H1 (cell line): ENCODE data around the gene POLD4. TPM values are rescaled to one million over a fixed set of nuclear protein-coding genes. Genes with fewer than 3 reads are reported as not detected.

Source experiments
- CTCF ChIA-PET: fragments of 300-600 bp; sonication (Branson Sonifier 250); formaldehyde crosslinking; loops from one replicate; lab custom pipeline; 2021; ENCODE audit not compliant: partially characterized antibody; lab: Charles Lee
- POLR2A ChIA-PET: fragments of 300-600 bp; sonication (Branson Sonifier 250); formaldehyde crosslinking; loops from one replicate; lab custom pipeline; 2021; ENCODE audit warnings: inconsistent platforms; ENCODE audit not compliant: partially characterized antibody; lab: Charles Lee
- DNase-seq, 2 experiments: peaks; one replicate each; pipeline versions ENCODE4 v3.0.0 to v3.0.0-alpha.2; 2010 to 2022; ENCODE audit warnings: low spot score in 2 of 2, low read depth in 1 of 2, mixed read lengths in 1 of 2
- FAIRE-seq: peaks from 2 replicates; lab custom pipeline; 2011; peaks lifted over from hg19 to GRCh38; lab: Jason Lieb, UNC
- H2AFZ ChIP-seq: 2 replicates; pipeline ENCODE4 v1.8.1; 2012; ENCODE audit warnings: low read length, inconsistent platforms
- H2AK5ac ChIP-seq: 2 replicates; pipeline ENCODE4 v1.6.1; 2013; ENCODE audit warnings: low read depth, low read length
- H2BK120ac ChIP-seq: replicated peaks from 2 replicates; pipeline ENCODE3; 2013; ENCODE audit warnings: low read depth, low read length, inconsistent platforms
- H2BK12ac ChIP-seq: 2 replicates; pipeline ENCODE4 v1.6.1; 2013; ENCODE audit warnings: low read depth, low read length
- H2BK15ac ChIP-seq: 2 replicates; pipeline ENCODE4 v1.6.1; 2013; ENCODE audit warnings: low read length
- H2BK20ac ChIP-seq: 2 replicates; pipeline ENCODE4 v1.6.1; 2013; ENCODE audit warnings: low read length
- H2BK5ac ChIP-seq: 2 replicates; pipeline ENCODE4 v1.6.1; 2013; ENCODE audit warnings: low read depth, low read length
- H3K14ac ChIP-seq: 2 replicates; pipeline ENCODE4 v1.6.1; 2013; ENCODE audit warnings: inconsistent platforms; ENCODE audit not compliant: insufficient read length
- H3K18ac ChIP-seq: 2 replicates; pipeline ENCODE4 v1.6.1; 2013; ENCODE audit warnings: low read length; ENCODE audit errors: extremely low read depth
- H3K23ac ChIP-seq: 2 replicates; pipeline ENCODE4 v1.6.1; 2013; ENCODE audit warnings: inconsistent platforms; ENCODE audit not compliant: insufficient read length
- H3K23me2 ChIP-seq: 2 replicates; pipeline ENCODE4 v1.6.1; 2013; ENCODE audit warnings: low read depth, low read length
- H3K27ac ChIP-seq: 2 replicates; pipeline ENCODE4 v1.6.1; 2011; ENCODE audit warnings: low read depth, low read length, inconsistent platforms
- H3K27me3 ChIP-seq, 4 experiments: replicated peaks in 1 of 4; 1 replicate in 1 of 4; 2 replicates in 3 of 4; pipeline versions ENCODE4 v1.6.1 to v1.8.1; 2011 to 2013; ENCODE audit warnings: low read length in 3 of 4, mild to moderate bottlenecking in 3 of 4, inconsistent platforms in 2 of 4, mixed read lengths in 2 of 4, moderate library complexity in 1 of 4; ENCODE audit not compliant: control insufficient read depth in 3 of 4, insufficient read depth in 3 of 4; ENCODE audit errors: extremely low read depth in 1 of 4
- H3K36me3 ChIP-seq, 4 experiments: 2 replicates each; pipeline versions ENCODE4 v1.6.1 to v1.8.1; 2011 to 2013; ENCODE audit warnings: mild to moderate bottlenecking in 4 of 4, low read length in 3 of 4, moderate library complexity in 2 of 4, control low read depth in 1 of 4, inconsistent platforms in 1 of 4; ENCODE audit not compliant: insufficient read depth in 4 of 4, control insufficient read depth in 2 of 4
- H3K4ac ChIP-seq: replicated peaks from 2 replicates; pipeline ENCODE3; 2013; ENCODE audit warnings: low read length, low read depth, mixed read lengths, inconsistent platforms; ENCODE audit not compliant: insufficient read length
- H3K4me1 ChIP-seq, 4 experiments: replicated peaks in 1 of 4; 1 replicate in 1 of 4; 2 replicates in 3 of 4; pipeline versions ENCODE4 v1.6.1 to v1.8.1; 2011 to 2013; ENCODE audit warnings: low read length in 3 of 4, inconsistent platforms in 2 of 4, mixed read lengths in 1 of 4; ENCODE audit not compliant: insufficient read depth in 4 of 4, control insufficient read depth in 3 of 4
- H3K4me2 ChIP-seq, 2 experiments: 2 replicates each; pipeline versions ENCODE4 v1.6.1 to v1.8.1; 2011 to 2013; ENCODE audit warnings: low read depth in 2 of 2, low read length in 2 of 2, control low read depth in 1 of 2, inconsistent platforms in 1 of 2, mild to moderate bottlenecking in 1 of 2; ENCODE audit not compliant: insufficient read depth in 1 of 2
- H3K4me3 ChIP-seq, 4 experiments: fragments of 200-600, 300-600 bp in 1 of 4; sonication (generic), shearing (Covaris generic), sonication (Bioruptor Twin) in 1 of 4; 2 replicates each; pipeline versions ENCODE4 v1.5.1 to v1.8.1; 2011 to 2016; ENCODE audit warnings: low read length in 4 of 4, low read depth in 3 of 4, control low read depth in 2 of 4, inconsistent platforms in 2 of 4, mild to moderate bottlenecking in 2 of 4, mixed read lengths in 1 of 4, moderate library complexity in 1 of 4; ENCODE audit not compliant: insufficient read depth in 2 of 4; ENCODE audit errors: extremely low read depth in 1 of 4
- H3K56ac ChIP-seq: replicated peaks from 2 replicates; pipeline ENCODE3; 2013; ENCODE audit warnings: low read depth, mild to moderate bottlenecking, mixed read lengths, low read length, inconsistent platforms; ENCODE audit not compliant: insufficient read length
- H3K79me1 ChIP-seq: 2 replicates; pipeline ENCODE4 v1.6.1; 2013; ENCODE audit warnings: low read depth, low read length, control low read depth
- H3K79me2 ChIP-seq, 2 experiments: 2 replicates each; pipeline versions ENCODE4 v1.6.1 to v1.8.1; 2012 to 2013; ENCODE audit warnings: low read length in 2 of 2, mild to moderate bottlenecking in 2 of 2, inconsistent platforms in 1 of 2; ENCODE audit not compliant: insufficient read depth in 2 of 2, control insufficient read depth in 1 of 2
- H3K9ac ChIP-seq, 4 experiments: replicated peaks in 1 of 4; 1 replicate in 1 of 4; 2 replicates in 3 of 4; pipeline versions ENCODE4 v1.6.1 to v1.8.1; 2011 to 2013; ENCODE audit warnings: low read depth in 3 of 4, low read length in 3 of 4, control low read depth in 2 of 4, mild to moderate bottlenecking in 2 of 4, moderate library complexity in 2 of 4, inconsistent platforms in 1 of 4; ENCODE audit errors: extremely low read depth in 1 of 4
- H3K9me3 ChIP-seq, 2 experiments: 2 replicates each; pipeline versions ENCODE4 v1.6.1 to v1.8.1; 2012 to 2013; ENCODE audit warnings: mild to moderate bottlenecking in 2 of 2, moderate library complexity in 2 of 2, control low read depth in 1 of 2, inconsistent platforms in 1 of 2, low read depth in 1 of 2, low read length in 1 of 2, mixed read lengths in 1 of 2; ENCODE audit not compliant: insufficient read depth in 2 of 2
- H4K20me1 ChIP-seq, 2 experiments: replicated peaks in 1 of 2; 2 replicates each; pipeline versions ENCODE3 to v1.8.1; 2011 to 2013; ENCODE audit warnings: inconsistent platforms in 2 of 2, low read length in 2 of 2, mild to moderate bottlenecking in 1 of 2; ENCODE audit not compliant: insufficient read depth in 2 of 2, control insufficient read depth in 1 of 2
- H4K5ac ChIP-seq: 2 replicates; pipeline ENCODE4 v1.6.1; 2013; ENCODE audit warnings: low read length, low read depth, mixed read lengths, inconsistent platforms; ENCODE audit not compliant: insufficient read length
- H4K8ac ChIP-seq: 2 replicates; pipeline ENCODE4 v1.8.0; 2013; ENCODE audit warnings: mild to moderate bottlenecking, moderate library complexity, low read length, inconsistent platforms; ENCODE audit not compliant: insufficient read depth; ENCODE audit errors: extremely low read depth
- H4K91ac ChIP-seq: replicated peaks from 2 replicates; pipeline ENCODE3; 2013; ENCODE audit warnings: low read length, mixed read lengths, inconsistent platforms; ENCODE audit not compliant: insufficient read length
- EGR1 ChIP-seq: IDR thresholded peaks from 2 replicates; pipeline ENCODE4 v1.6.1; 2011; ENCODE audit warnings: low read depth, low read length, borderline replicate concordance
- GTF2F1 ChIP-seq: IDR thresholded peaks from 2 replicates; pipeline ENCODE4 v1.6.1; 2012; ENCODE audit warnings: low read depth, low read length, improper control_type of control experiment, borderline replicate concordance
- SAP30 ChIP-seq: fragments of 300-600 bp; sonication (generic); IDR thresholded peaks from 2 replicates; pipeline ENCODE4 v1.7.1; 2012; ENCODE audit warnings: low read length, moderate library complexity, mild to moderate bottlenecking, inconsistent platforms; ENCODE audit not compliant: insufficient read depth, insufficient replicate concordance
- WGBS, 2 experiments: shearing (Covaris generic) in 1 of 2; methylation state at CpG; one replicate each; pipeline versions ENCODE4 v1.1.6 to v1.1.7; 2013 to 2015; ENCODE audit warnings: low lambda C conversion rate in 2 of 2, mixed read lengths in 2 of 2, inconsistent platforms in 1 of 2, low coverage in 1 of 2, missing lambda C conversion rate in 1 of 2; ENCODE audit not compliant: insufficient replicate concordance in 2 of 2, insufficient coverage in 1 of 2, insufficient read length in 1 of 2; ENCODE audit errors: extremely low coverage in 1 of 2, missing lambda C conversion rate in 1 of 2; 5-methylcytosine and 5-hydroxymethylcytosine counted together
- polyA plus RNA-seq, 7 experiments: library from polyadenylated mRNA; depleted of rRNA in 3 of 7; stranded (reverse) in 5 of 7; unstranded in 2 of 7; fragments of >200 nt in 5 of 7; fragments of 200-250 nt in 2 of 7; gene quantifications; 1 replicate in 5 of 7; 2 replicates in 1 of 7; 4 replicates in 1 of 7; pipeline versions ENCODE4 v1.2.1 to v1.2.3, GENCODE V29; 2011 to 2013; ENCODE audit warnings: missing spikeins in 2 of 7, mixed read lengths in 2 of 7
- total RNA-seq: library from RNA; stranded (reverse); fragmentation: NEBNext Ultra II Directional; extraction: Animal tissue kit (Norgen Biotek cat#: 25700); gene quantifications from 2 replicates; pipeline ENCODE4 v1.2.1, GENCODE V29; 2021
- TF ChIP-seq, protein P1 (sequence below): IDR thresholded peaks from 2 replicates; pipeline ENCODE4 v1.6.1; 2011; ENCODE audit warnings: low read length, improper control_type of control experiment

The POLD4 gene
- total and polyA plus RNA-seq, 2 of the 8 experiments (the other 6 are each of a cell fraction or from before 2014, with no cell fraction given) = 21.2 to 46.7 TPM

DNA sequence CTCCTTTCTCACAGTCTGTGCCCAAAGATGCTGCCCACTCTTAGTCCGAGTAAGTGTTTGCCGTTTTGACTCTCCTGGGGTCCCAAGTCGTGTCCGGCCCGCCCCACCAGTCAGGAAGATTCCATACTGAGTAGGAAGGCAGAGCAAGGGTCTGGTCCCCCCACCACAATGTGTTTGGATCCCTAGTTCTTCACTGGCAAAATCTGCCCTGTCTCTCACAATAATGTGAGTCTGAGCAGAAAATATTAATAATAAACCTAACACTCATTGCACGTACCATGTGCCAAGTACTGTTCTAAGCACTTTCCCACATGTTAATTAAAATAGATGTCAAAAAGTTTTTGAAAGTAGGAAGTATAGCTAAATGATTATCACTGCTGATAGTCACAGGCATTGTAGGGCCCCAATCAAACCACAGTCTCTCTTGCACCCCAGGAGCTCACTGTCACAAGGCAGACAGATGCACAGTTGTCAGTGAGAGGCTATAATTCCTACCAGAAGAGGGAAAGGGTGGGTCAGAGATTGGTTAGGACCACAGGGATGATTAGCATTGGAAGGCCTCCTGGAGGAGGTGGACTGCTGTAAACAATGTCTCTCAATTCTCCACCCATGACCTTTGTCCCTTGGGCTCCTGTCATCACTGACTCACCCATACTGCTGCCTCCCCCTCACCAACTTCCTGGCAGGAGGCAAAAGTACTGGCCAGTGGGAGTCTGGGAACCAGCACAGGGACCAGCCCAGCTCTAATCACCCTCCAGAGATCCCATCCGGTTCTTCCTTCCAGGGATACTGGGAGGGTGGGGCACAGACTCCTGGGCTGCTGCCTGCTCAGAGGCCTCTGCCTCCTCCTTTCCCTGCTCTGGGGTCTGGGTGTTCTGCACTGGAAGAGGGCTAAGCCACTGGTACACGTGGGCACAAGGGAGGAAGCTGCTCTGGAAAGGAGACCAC, 1.0 kb upstream of the POLD4 start:
- H3K23ac ChIP-seq = no peak overlapping the region
- H2BK15ac ChIP-seq = peak overlapping the region; percentile 92; the same call in 1 of the 2 replicates
- 65% methylated on average over 8 of the region's 8 CpGs; no CpG with 5 or more reads in 1 of the 2 experiments for WGBS, 2 experiments
- DNase-seq (no peak), FAIRE-seq (no peak)
- H3K9me3 ChIP-seq = no peaks in the 10 kb centered on the region
- no peak overlapping the region for H3K4ac ChIP-seq
- H3K23me2 ChIP-seq = peaks cover 8% of the 10 kb centered on the region; the same call in 1 of the 2 replicates
- no peak overlapping the region for H3K14ac ChIP-seq
- H3K79me1 ChIP-seq = peaks cover 2% of the 10 kb centered on the region; the same call in 1 of the 2 replicates
- no peak overlapping the region for H2AFZ ChIP-seq
- H3K4me3 ChIP-seq = peak overlapping the region; percentile 51 to 75 (median 64); a peak in 7 of 8 replicates
- POLR2A ChIA-PET = interaction anchor here (0.6 to 3.4 kb wide), 15 partner anchors 12 to 115 kb away, joined by 3 to 16 read pairs (median 4); partner anchors contain the start of gene RAD9A
- H3K18ac ChIP-seq = peak overlapping the region; percentile 87; the same call in 1 of the 2 replicates
- H3K36me3 ChIP-seq = no peaks in the 10 kb centered on the region
- H3K4me2 ChIP-seq = peak overlapping the region; percentile 90 to 94
- H4K5ac ChIP-seq = peak overlapping the region; percentile 41
- peaks cover 0 to 18% (median 15%) of the 10 kb centered on the region in 4 experiments; a peak in 6 of 7 replicates for H3K4me1 ChIP-seq
- H3K27ac ChIP-seq = peak overlapping the region; percentile 20; the same call in 1 of the 2 replicates
- H3K27me3 ChIP-seq = no peaks in the 10 kb centered on the region; a peak in 1 of 7 replicates
- H4K20me1 ChIP-seq = peaks cover 0 to 3% of the 10 kb centered on the region in 2 experiments
- H4K8ac ChIP-seq = no peak overlapping the region
- H2BK12ac ChIP-seq = 0 out of 2 replicates have a peak overlapping the region, but pooled peaks have one; percentile 20
- H3K79me2 ChIP-seq = no peaks in the 10 kb centered on the region
- H3K9ac ChIP-seq = peak overlapping the region in 3 of 4 experiments; percentile 34 to 38 (median 37); a peak in 2 of 7 replicates
- CTCF ChIA-PET = interaction anchor here (0.6 to 20.0 kb wide), 9 partner anchors 8 to 93 kb away, joined by 3 to 1305 read pairs (median 9); partner anchors contain the start of genes CLCF1, PPP1CA, RAD9A and TBC1D10C
- H2BK20ac ChIP-seq = no peak overlapping the region; the same call in 1 of the 2 replicates
- no peak overlapping the region for H2BK120ac ChIP-seq
- H2BK5ac ChIP-seq = peak overlapping the region; percentile 92; the same call in 1 of the 2 replicates
- peak overlapping the region; percentile 12 for H4K91ac ChIP-seq
- H3K56ac ChIP-seq = no peak overlapping the region
- H2AK5ac ChIP-seq = peak overlapping the region; percentile 49; the same call in 1 of the 2 replicates
- TF ChIP-seq GTF2F1 = no peak
- no peak for TF ChIP-seq EGR1
- TF ChIP-seq SAP30 = no peak
- TF ChIP-seq, protein P1, sequence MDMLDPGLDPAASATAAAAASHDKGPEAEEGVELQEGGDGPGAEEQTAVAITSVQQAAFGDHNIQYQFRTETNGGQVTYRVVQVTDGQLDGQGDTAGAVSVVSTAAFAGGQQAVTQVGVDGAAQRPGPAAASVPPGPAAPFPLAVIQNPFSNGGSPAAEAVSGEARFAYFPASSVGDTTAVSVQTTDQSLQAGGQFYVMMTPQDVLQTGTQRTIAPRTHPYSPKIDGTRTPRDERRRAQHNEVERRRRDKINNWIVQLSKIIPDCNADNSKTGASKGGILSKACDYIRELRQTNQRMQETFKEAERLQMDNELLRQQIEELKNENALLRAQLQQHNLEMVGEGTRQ = no peak
